ENCODE results near the gene DCAF4L1. TPM values are rescaled to one million over a fixed set of nuclear protein-coding genes. Genes with fewer than 3 reads are reported as not detected.

DCAF4L1 gene
- total RNA-seq, 2 experiments from 2014 or later: 0.31 to 0.41 TPM

- H3K36me3 Mint-ChIP-seq (ENCODE audit: low read depth): no peaks in the 10 kb centered on the region
- POLR2A ChIA-PET: no interaction called here
- no peak for TF ChIP-seq CTCF (IDR thresholded peaks at IDR 0.05)
- no peak overlapping the region for H3K27ac Mint-ChIP-seq
- no peaks in the 10 kb centered on the region for H3K27me3 Mint-ChIP-seq
- DNase-seq (no peak), ATAC-seq (no peak)
- H3K4me1 Mint-ChIP-seq (ENCODE audit: low read depth): peaks cover 9% of the 10 kb centered on the region
- H3K4me3 Mint-ChIP-seq: no peak overlapping the region
- CTCF ChIA-PET: no interaction called here
- intact Hi-C loops (cut with micrococcal nuclease): no loop called here
- no peaks in the 10 kb centered on the region for H3K9me3 Mint-ChIP-seq
Measured at GRCh38 chr4:41985151-41985550, 3.6 kb downstream of the DCAF4L1 start.

- ATAC-seq: peak; percentile 20
- no peak for DNase-seq
- Mint-ChIP-seq H3K36me3 (ENCODE audit: low read depth) (peaks cover 11% of the 10 kb centered on the region), H3K4me3 (peak overlapping the region; percentile 98), H3K4me1 (ENCODE audit: low read depth) (peaks cover 29% of the 10 kb centered on the region), H3K9me3 (no peaks in the 10 kb centered on the region), H3K27ac (peak overlapping the region; percentile 89), H3K27me3 (no peaks in the 10 kb centered on the region)
- no peak for TF ChIP-seq CTCF (IDR thresholded peaks at IDR 0.05)
- CTCF ChIA-PET: interaction anchor here (0.8 to 1.0 kb wide), 2 partner anchors 10 to 22 kb away, joined by 3 read pairs; no protein-coding TSS in a partner anchor
- intact Hi-C loops (cut with micrococcal nuclease): no loop called here
- POLR2A ChIA-PET: interaction anchor here (0.6 to 1.7 kb wide), 4 partner anchors 20 to 54 kb away, joined by 3 to 5 read pairs (median 4); no protein-coding TSS in a partner anchor
Measured at GRCh38 chr4:41989994-41990364, 8.4 kb downstream of the DCAF4L1 start.

- peak; percentile 96 for ATAC-seq
- TF ChIP-seq CTCF (IDR thresholded peaks at IDR 0.05): peak; percentile 37
- DNase-seq: peak; percentile 96
- Mint-ChIP-seq H3K27me3 (no peaks in the 10 kb centered on the region), H3K27ac (peak within 1 kb of the TSS; percentile 89), H3K4me3 (peak within 1 kb of the TSS; percentile 98), H3K9me3 (no peaks in the 10 kb centered on the region), H3K4me1 (ENCODE audit: low read depth) (peaks cover 33% of the 10 kb centered on the region), H3K36me3 (ENCODE audit: low read depth) (peaks cover 14% of the 10 kb centered on the region)
- ChIA-PET POLR2A (interaction anchor here (1.0 to 1.9 kb wide), 5 partner anchors 11 to 109 kb away, joined by 3 to 5 read pairs (median 4); no protein-coding TSS in a partner anchor), CTCF (interaction anchor here (0.8 to 1.3 kb wide), 4 partner anchors 11 to 51 kb away, joined by 3 read pairs; no protein-coding TSS in a partner anchor)
- intact Hi-C loops (cut with micrococcal nuclease): no loop called here
Measured at GRCh38 chr4:41990365-41991111, 9.0 kb downstream of the DCAF4L1 start, which contains the start of gene SLC30A9. Gene SLC30A9, plus strand, starts transcription at chr4:41990530. Its CDS starts 122 bp downstream, at chr4:41990652.

GRCh38 chr4:41991916-41992767 is 10.6 kb downstream of the DCAF4L1 start:
- ATAC-seq: no peak
- peaks cover 15% of the 10 kb centered on the region for H3K36me3 Mint-ChIP-seq (ENCODE audit: low read depth)
- ChIA-PET CTCF (interaction anchor here (1.1 to 1.3 kb wide), 2 partner anchors 16 to 34 kb away, joined by 3 read pairs; no protein-coding TSS in a partner anchor), POLR2A (interaction anchor here (1.0 to 1.9 kb wide), 2 partner anchors 9 to 111 kb away, joined by 3 to 5 read pairs; no protein-coding TSS in a partner anchor)
- H3K4me1 Mint-ChIP-seq (ENCODE audit: low read depth): peaks cover 33% of the 10 kb centered on the region
- no peak for DNase-seq
- H3K4me3 Mint-ChIP-seq: peak overlapping the region; percentile 98
- TF ChIP-seq CTCF (IDR thresholded peaks at IDR 0.05): no peak
- intact Hi-C loops (cut with micrococcal nuclease): no loop called here
- H3K27ac Mint-ChIP-seq: no peak overlapping the region
- no peaks in the 10 kb centered on the region for H3K9me3 Mint-ChIP-seq
- no peaks in the 10 kb centered on the region for H3K27me3 Mint-ChIP-seq
